ENCODE data around the gene GABRQ.
"Not testable (repeated sequence)": the region's sequence is repeated elsewhere in the genome, so short reads cannot be mapped to it uniquely, and the experiment has no call there.

Gene GABRQ

DNA sequence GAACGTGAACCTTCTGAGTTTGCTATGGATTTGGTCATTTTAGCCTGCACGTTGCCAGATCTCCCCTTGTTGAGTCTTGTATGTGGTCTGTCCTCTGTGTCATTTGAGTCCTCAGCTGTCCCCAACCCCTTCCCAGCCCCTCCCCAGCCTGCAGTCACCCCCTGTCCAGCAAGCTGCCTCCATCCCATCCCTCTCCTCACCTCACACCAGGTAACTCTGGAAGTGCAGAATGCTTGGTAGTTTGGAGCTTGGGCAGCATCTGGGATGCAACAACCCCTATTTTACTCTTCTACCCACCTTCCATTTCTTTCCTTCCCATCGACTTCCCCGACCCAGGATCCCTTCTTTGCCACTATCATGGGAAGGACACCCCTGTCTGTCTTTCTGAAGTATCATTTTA lies 18.4 kb downstream of the GABRQ start:
- in situ Hi-C loops (cut with HindIII; ENCODE audit: low sequenced_read_pairs) = no loop called here

- in situ Hi-C loops (cut with HindIII; ENCODE audit: low sequenced_read_pairs) = no loop called here
Measured at GRCh38 chrX:152656890-152657289, 19.2 kb downstream of the GABRQ start.

GRCh38 chrX:152658302-152658701 lies 20.6 kb downstream of the GABRQ start:
- in situ Hi-C loops (cut with HindIII; ENCODE audit: low sequenced_read_pairs) = no loop called here

DNA sequence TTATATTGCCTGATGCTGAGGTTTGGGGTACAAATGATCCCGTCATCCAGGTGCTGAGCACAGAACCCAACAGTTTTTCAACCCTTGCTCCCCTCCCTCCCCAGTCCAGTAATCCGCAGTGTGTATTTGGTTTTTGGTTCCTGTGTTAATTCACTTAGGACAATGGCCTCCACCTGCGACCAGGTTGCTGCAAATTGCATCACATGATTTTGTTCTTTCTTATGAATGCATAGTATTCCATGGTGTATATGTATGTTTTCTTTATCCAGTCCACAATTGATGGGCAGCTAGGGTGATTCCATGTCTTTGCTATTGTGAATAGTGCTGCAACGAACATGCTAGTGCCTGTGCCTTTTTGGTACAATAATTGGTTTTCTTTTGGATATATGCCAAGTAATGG lies 25.4 kb downstream of the GABRQ start:
- in situ Hi-C loops (cut with HindIII; ENCODE audit: low sequenced_read_pairs) = no loop called here

GRCh38 chrX:152674135-152674534 lies 36.4 kb downstream of the GABRQ start:
- in situ Hi-C loops (cut with HindIII; ENCODE audit: low sequenced_read_pairs) = no loop called here

GRCh38 chrX:152674652-152675051 lies 37.0 kb downstream of the GABRQ start:
- in situ Hi-C loops (cut with HindIII; ENCODE audit: low sequenced_read_pairs) = not testable (repeated sequence)

- in situ Hi-C loops (cut with HindIII; ENCODE audit: low sequenced_read_pairs) = not testable (repeated sequence)
Measured at GRCh38 chrX:152681012-152681411, 43.3 kb downstream of the GABRQ start.

DNA sequence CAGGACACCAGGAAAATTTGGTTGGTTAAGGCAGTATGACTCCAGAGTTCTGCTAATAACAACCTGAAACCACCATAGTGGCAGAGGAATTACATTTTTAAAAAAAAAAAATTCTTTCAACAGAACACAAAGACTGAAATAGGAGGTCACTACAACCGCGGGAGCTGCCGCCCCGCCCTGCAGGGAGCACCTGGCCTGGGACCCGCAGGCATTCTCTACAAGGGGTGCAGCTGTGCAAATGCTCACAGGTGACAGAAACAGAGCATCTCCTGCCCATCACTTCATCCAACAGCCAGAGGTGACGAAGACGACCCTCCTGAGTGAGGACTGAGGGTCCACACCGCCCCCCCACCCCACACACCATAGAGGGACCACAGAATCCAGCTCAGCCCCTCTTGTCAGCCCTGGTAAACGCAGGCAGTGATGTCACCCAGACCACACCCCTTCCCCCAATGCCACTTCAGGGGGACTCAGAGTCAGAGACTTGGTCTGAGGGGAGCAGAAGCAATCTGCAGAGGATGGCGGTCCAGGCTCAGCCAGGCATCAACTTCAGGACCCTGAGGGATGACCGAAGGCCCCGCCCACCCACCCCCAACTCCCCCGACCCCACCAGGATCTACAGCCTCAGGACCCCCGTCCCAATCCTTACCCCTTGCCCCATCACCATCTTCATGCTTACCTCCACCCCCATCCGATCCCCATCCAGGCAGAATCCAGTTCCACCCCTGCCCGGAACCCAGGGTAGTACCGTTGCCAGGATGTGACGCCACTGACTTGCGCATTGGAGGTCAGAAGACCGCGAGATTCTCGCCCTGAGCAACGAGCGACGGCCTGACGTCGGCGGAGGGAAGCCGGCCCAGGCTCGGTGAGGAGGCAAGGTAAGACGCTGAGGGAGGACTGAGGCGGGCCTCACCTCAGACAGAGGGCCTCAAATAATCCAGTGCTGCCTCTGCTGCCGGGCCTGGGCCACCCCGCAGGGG lies 60.5 kb downstream of the GABRQ start, which contains the start of gene MAGEA3:
MAGEA3 (plus strand) TSS at position 843 of the 980 bp plus-strand sequence. CDS start 2,039 bp downstream, outside the sequence.
- in situ Hi-C loops (cut with HindIII; ENCODE audit: low sequenced_read_pairs) = not testable (repeated sequence)

DNA sequence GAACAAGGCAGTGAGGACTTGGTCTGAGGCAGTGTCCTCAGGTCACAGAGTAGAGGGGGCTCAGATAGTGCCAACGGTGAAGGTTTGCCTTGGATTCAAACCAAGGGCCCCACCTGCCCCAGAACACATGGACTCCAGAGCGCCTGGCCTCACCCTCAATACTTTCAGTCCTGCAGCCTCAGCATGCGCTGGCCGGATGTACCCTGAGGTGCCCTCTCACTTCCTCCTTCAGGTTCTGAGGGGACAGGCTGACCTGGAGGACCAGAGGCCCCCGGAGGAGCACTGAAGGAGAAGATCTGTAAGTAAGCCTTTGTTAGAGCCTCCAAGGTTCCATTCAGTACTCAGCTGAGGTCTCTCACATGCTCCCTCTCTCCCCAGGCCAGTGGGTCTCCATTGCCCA lies 62.7 kb downstream of the GABRQ start:
- in situ Hi-C loops (cut with HindIII; ENCODE audit: low sequenced_read_pairs) = not testable (repeated sequence)

GRCh38 chrX:152706500-152706899 lies 68.8 kb downstream of the GABRQ start:
- in situ Hi-C loops (cut with HindIII; ENCODE audit: low sequenced_read_pairs) = not testable (repeated sequence)
